ENCODE measurements around the gene CNTLN.
"Not testable (repeated sequence)": the region's sequence is repeated elsewhere in the genome, so short reads cannot be mapped to it uniquely, and the experiment has no call there.

Gene CNTLN

GRCh38 chr9:17521100-17521855, 386.4 kb downstream of the CNTLN start:
- no peak for DNase-seq

DNA sequence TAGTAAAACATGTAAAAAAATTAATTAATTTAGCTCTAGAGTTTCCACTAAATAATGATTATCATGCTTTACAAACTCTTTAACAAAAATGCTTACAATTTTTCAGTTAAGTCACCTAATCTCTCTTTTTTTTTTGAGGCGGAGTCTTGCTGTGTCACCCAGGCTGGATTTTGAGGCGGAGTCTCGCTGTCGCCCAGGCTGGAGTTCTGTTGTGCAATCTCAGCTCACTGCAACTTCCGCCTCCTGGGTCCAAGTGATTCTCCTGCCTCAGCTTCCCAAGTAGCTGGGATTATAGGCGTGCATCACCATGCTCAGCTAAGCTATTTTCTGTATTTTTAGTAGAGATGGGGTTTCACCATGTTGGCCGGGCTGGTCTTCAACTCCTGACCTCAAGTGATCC, 391.9 kb downstream of the CNTLN start:
- not testable (repeated sequence) for DNase-seq

DNA sequence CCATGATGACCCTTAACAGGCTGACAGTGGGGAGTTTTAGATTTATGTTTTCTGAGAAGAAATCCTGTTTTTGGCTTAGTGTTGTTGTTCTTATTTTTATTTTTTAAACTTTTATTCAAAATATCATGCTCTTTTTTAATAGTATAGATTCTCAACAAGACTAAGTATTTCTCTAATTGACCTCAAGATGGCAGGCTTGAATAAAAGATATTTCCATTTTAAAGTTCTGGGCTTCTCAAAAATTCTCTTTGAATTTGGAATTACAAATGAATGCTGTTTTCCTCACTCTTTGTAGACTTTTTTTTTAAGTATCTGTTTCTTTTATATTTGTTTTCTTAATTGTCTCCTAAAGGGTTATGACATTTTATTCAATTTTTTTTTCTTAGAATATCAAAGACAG, 394.0 kb downstream of the CNTLN start:
- no peak for DNase-seq

GRCh38 chr9:17531642-17532254, 396.9 kb downstream of the CNTLN start:
- DNase-seq: peak; percentile 15

DNA sequence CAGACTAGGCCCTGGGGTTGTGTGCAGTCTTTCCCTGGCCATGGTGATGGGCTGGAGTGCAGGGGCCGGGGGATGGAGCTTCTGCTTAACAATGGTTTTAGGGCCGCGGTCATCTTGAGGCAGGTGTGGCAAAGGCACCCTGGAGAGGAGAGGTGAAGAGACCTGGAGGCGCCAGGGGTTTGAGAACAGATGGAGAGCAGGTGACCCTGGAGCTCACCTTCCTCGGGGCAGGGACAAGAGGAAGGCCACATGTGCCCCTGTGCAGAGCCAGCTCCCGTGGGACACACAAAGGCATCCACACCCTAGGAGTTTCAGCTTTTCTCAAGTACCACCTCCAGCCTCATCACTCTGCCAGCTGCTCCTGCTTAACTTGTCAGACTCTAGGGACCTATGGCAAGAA, 397.6 kb downstream of the CNTLN start:
- no peak for DNase-seq

GRCh38 chr9:17535176-17535575, 400.3 kb downstream of the CNTLN start:
- no peak for DNase-seq

DNA sequence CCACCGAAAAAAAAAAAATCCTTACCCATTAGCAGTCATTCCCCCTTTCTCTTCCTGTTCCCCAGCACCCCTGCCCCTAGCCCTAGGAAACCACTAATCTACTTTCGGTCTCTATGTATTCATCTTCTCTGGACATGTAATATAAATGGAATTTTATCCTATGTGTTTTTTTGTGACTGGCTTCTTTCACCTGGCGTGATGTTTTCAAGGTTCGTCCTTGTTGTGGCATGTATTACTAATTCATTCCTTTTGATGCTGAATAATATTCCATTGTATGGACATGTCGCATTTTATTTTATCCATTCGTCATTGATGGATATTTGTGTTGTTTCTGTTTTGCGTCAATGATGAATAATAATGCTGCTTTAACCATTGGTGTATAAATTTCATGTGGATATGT, 401.2 kb downstream of the CNTLN start:
- DNase-seq: no peak

- no peak for DNase-seq
Observed at GRCh38 chr9:17551023-17551422, 416.2 kb downstream of the CNTLN start.

All from NCI-H2171 (cell line).